ENCODE results near the gene GLMP. TPM values are rescaled to one million over a fixed set of nuclear protein-coding genes. Genes with fewer than 3 reads are reported as not detected.

GLMP gene
- total and polyA plus RNA-seq, 2 of the 13 experiments (the other 11 are each of a cell fraction or from before 2014, with no cell fraction given), result 44.6 to 75.8 TPM

DNA sequence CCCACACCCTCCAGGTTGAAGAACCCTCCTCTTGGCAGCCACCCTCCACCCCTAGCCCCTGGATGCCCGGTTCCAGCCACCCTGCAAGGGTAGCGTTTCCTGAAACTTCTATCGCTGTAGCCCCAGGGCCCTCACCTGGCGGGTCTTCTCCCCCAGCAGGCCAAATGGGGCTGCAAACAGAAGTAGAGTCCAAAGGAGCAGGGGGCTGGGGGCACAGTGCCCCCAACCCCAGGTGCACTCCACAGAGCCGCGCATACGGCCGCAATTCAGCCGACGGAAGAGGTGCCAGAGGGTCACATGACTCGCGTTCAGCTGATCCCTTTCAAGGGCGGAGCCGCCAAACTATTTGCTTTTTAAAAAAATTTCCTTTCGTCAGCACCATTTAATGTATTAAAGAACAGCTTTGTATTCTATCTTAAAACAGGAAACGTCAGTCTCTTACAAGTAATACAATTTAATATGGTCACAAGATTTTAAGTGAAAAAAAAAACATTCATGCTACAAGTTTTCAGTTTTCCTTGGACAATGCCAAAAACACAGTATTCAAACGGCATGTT lies at the start of gene GLMP (continued):
- TF ChIP-seq SIX1 (CRISPR knock-in tag; IDR thresholded peaks at IDR 0.05; ENCODE audit: borderline replicate concordance), result no peak
- no peak for TF ChIP-seq ZFP36 (IDR thresholded peaks at IDR 0.05; ENCODE audit: borderline replicate concordance, low read depth, low read length, partially characterized antibody)
- TF ChIP-seq ZNF773 (CRISPR knock-in tag; IDR thresholded peaks at IDR 0.05; ENCODE audit: borderline replicate concordance), result no peak
- no peak for TF ChIP-seq SP4 (CRISPR knock-in tag; IDR thresholded peaks at IDR 0.05)
- no peak for TF ChIP-seq ZFP41 (CRISPR knock-in tag; IDR thresholded peaks at IDR 0.05; ENCODE audit: borderline replicate concordance)
- TF ChIP-seq NR1H2 (CRISPR knock-in tag; IDR thresholded peaks at IDR 0.05; ENCODE audit: borderline replicate concordance, low read depth), result no peak
- TF ChIP-seq ZKSCAN1 (IDR thresholded peaks at IDR 0.05; ENCODE audit: low read length), result no peak
- no peak for TF ChIP-seq ZNF296 (CRISPR knock-in tag; conservative IDR thresholded peaks at IDR 0.05)
- TF ChIP-seq ZNF367 (CRISPR knock-in tag; IDR thresholded peaks at IDR 0.05; ENCODE audit: borderline replicate concordance), result no peak
- no peak for TF ChIP-seq MIER3 (CRISPR knock-in tag; IDR thresholded peaks at IDR 0.05; ENCODE audit: borderline replicate concordance)
- no peak; the same call in 1 of the 2 replicates for TF ChIP-seq ZKSCAN8 (CRISPR knock-in tag; IDR thresholded peaks at IDR 0.05; ENCODE audit: borderline replicate concordance)
- no peak for TF ChIP-seq ATRX (CRISPR knock-in tag; IDR thresholded peaks at IDR 0.05; ENCODE audit: borderline replicate concordance)
- no peak for TF ChIP-seq EZH2 (conservative IDR thresholded peaks at IDR 0.05; ENCODE audit: low read depth, low read length)
- TF ChIP-seq ARNT2 (CRISPR knock-in tag; IDR thresholded peaks at IDR 0.05; ENCODE audit: low read depth), result no peak
- TF ChIP-seq ZNF12 (CRISPR knock-in tag; IDR thresholded peaks at IDR 0.05), result no peak
- peak; percentile 71 for TF ChIP-seq HDAC1 (CRISPR knock-in tag; IDR thresholded peaks at IDR 0.05)
- no peak for TF ChIP-seq HMG20A (CRISPR knock-in tag; IDR thresholded peaks at IDR 0.05; ENCODE audit: borderline replicate concordance)
- no peak for TF ChIP-seq STAG1 (CRISPR knock-in tag; IDR thresholded peaks at IDR 0.05)
- TF ChIP-seq SOX5 (CRISPR knock-in tag; IDR thresholded peaks at IDR 0.05; ENCODE audit: borderline replicate concordance), result no peak
- TF ChIP-seq AHR (CRISPR knock-in tag; IDR thresholded peaks at IDR 0.05), result no peak
- no peak for TF ChIP-seq ZEB1 (IDR thresholded peaks at IDR 0.05; ENCODE audit: insufficient replicate concordance, low read depth)
- 0 out of 2 replicates have a peak, but pooled peaks have one; percentile 9 for TF ChIP-seq FOXP4 (CRISPR knock-in tag; IDR thresholded peaks at IDR 0.05)
- TF ChIP-seq LRRFIP1 (CRISPR knock-in tag; conservative IDR thresholded peaks at IDR 0.05), result no peak
- TF ChIP-seq ZNF777 (CRISPR knock-in tag; IDR thresholded peaks at IDR 0.05), result peak; percentile 61; the same call in 1 of the 2 replicates
- TF ChIP-seq, protein P1, sequence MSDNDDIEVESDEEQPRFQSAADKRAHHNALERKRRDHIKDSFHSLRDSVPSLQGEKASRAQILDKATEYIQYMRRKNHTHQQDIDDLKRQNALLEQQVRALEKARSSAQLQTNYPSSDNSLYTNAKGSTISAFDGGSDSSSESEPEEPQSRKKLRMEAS (IDR thresholded peaks at IDR 0.05), result peak; percentile 54; the same call in 1 of the 2 replicates
- TF ChIP-seq ZNF781 (CRISPR knock-in tag; IDR thresholded peaks at IDR 0.05; ENCODE audit: borderline replicate concordance, not compliant biosample characterization), result no peak
- TF ChIP-seq, protein P2, sequence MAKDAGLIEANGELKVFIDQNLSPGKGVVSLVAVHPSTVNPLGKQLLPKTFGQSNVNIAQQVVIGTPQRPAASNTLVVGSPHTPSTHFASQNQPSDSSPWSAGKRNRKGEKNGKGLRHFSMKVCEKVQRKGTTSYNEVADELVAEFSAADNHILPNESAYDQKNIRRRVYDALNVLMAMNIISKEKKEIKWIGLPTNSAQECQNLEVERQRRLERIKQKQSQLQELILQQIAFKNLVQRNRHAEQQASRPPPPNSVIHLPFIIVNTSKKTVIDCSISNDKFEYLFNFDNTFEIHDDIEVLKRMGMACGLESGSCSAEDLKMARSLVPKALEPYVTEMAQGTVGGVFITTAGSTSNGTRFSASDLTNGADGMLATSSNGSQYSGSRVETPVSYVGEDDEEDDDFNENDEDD (CRISPR knock-in tag; IDR thresholded peaks at IDR 0.05; ENCODE audit: borderline replicate concordance), result peak; percentile 46; the same call in 1 of the 2 replicates
